Measurements from ENCODE around the gene IRF1.

The IRF1 gene

GRCh38 chr5:132460846-132461568 lies 29.6 kb downstream of the IRF1 start:
- no peak for DNase-seq (ENCODE audit: low read depth)

GRCh38 chr5:132459983-132460838 lies 30.4 kb downstream of the IRF1 start:
- DNase-seq (ENCODE audit: low read depth): no peak

- no peak for DNase-seq (ENCODE audit: low read depth)
These were observed 31.3 kb downstream of the IRF1 start for GRCh38 chr5:132459031-132459982.

- no peak for DNase-seq (ENCODE audit: low read depth)
These were observed 31.9 kb downstream of the IRF1 start for GRCh38 chr5:132458651-132459030.

- DNase-seq (ENCODE audit: low read depth): no peak
These were observed 32.4 kb downstream of the IRF1 start for GRCh38 chr5:132458226-132458560.

GRCh38 chr5:132457371-132458225 lies 33.0 kb downstream of the IRF1 start:
- no peak for DNase-seq (ENCODE audit: low read depth)

- DNase-seq (ENCODE audit: low read depth): no peak
These were observed 33.6 kb downstream of the IRF1 start for GRCh38 chr5:132456987-132457361.

- no peak for DNase-seq (ENCODE audit: low read depth)
These were observed 34.1 kb downstream of the IRF1 start for GRCh38 chr5:132456296-132456986.

GRCh38 chr5:132455614-132456115 lies 34.9 kb downstream of the IRF1 start:
- no peak for DNase-seq (ENCODE audit: low read depth)

GRCh38 chr5:132454361-132454760 lies 36.2 kb downstream of the IRF1 start:
- no peak for DNase-seq (ENCODE audit: low read depth)

- DNase-seq (ENCODE audit: low read depth): no peak
These were observed 39.2 kb downstream of the IRF1 start for GRCh38 chr5:132451387-132451786.

GRCh38 chr5:132449060-132449459 lies 41.5 kb downstream of the IRF1 start:
- DNase-seq (ENCODE audit: low read depth): no peak

- DNase-seq (ENCODE audit: low read depth): no peak
These were observed 43.4 kb downstream of the IRF1 start for GRCh38 chr5:132447196-132447595.

GRCh38 chr5:132446621-132447020 lies 44.0 kb downstream of the IRF1 start:
- no peak for DNase-seq (ENCODE audit: low read depth)

GRCh38 chr5:132445930-132446329 lies 44.6 kb downstream of the IRF1 start:
- DNase-seq (ENCODE audit: low read depth): no peak

GRCh38 chr5:132445640-132445923 lies 45.0 kb downstream of the IRF1 start:
- no peak for DNase-seq (ENCODE audit: low read depth)

- DNase-seq (ENCODE audit: low read depth): no peak
These were observed 45.5 kb downstream of the IRF1 start for GRCh38 chr5:132444841-132445639.

- no peak for DNase-seq (ENCODE audit: low read depth)
These were observed 46.5 kb downstream of the IRF1 start for GRCh38 chr5:132444061-132444460.

- no peak for DNase-seq (ENCODE audit: low read depth)
These were observed 51.0 kb downstream of the IRF1 start for GRCh38 chr5:132439521-132440089.

GRCh38 chr5:132438917-132439316 lies 51.7 kb downstream of the IRF1 start:
- no peak for DNase-seq (ENCODE audit: low read depth)
